ENCODE results near the gene CCHCR1.

Gene CCHCR1

GRCh38 chr6:31138982-31139381 lies 18.6 kb downstream of the CCHCR1 start, which contains the start of gene PSORS1C2:
PSORS1C2 (minus strand) TSS chr6:31139066; CDS start chr6:31139026, 40 bp downstream.
- no peak within 1 kb of the TSS for H3K27ac ChIP-seq (ENCODE audit: low read depth, low read length)
- peak within 1 kb of the TSS; percentile 92 for H2AFZ ChIP-seq (ENCODE audit: low read depth, low read length, severe bottlenecking)
- H4K20me1 ChIP-seq (ENCODE audit: low read depth, low read length) = no peaks in the 10 kb centered on the region
- H3K9me3 ChIP-seq (ENCODE audit: insufficient read depth, low read length) = no peaks in the 10 kb centered on the region
- H3K4me3 ChIP-seq (ENCODE audit: insufficient read depth, low read length, poor library complexity, severe bottlenecking) = no peak within 1 kb of the TSS
- peak within 1 kb of the TSS; percentile 50 for H3K4me2 ChIP-seq (ENCODE audit: low read depth, low read length, poor library complexity, severe bottlenecking)
- no peaks in the 10 kb centered on the region for H3F3A ChIP-seq (ENCODE audit: insufficient read depth)
- no peaks in the 10 kb centered on the region for H3K79me2 ChIP-seq (ENCODE audit: insufficient read depth, low read length)
- H3K9ac ChIP-seq (ENCODE audit: low read length) = peak within 1 kb of the TSS; percentile 36
- H3K9me2 ChIP-seq (replicated peaks; ENCODE audit: insufficient read depth, low read length) = no peaks in the 10 kb centered on the region
- TF ChIP-seq EZH2phosphoT487 (conservative IDR thresholded peaks at IDR 0.05; ENCODE audit: low read length) (no peak), CTCF (IDR thresholded peaks at IDR 0.05; ENCODE audit: insufficient read depth, low read length, poor library complexity, severe bottlenecking) (no peak)
- H3K36me3 ChIP-seq (ENCODE audit: low read length) = no peaks in the 10 kb centered on the region
- no peaks in the 10 kb centered on the region for H3K27me3 ChIP-seq (ENCODE audit: low read length)

DNA sequence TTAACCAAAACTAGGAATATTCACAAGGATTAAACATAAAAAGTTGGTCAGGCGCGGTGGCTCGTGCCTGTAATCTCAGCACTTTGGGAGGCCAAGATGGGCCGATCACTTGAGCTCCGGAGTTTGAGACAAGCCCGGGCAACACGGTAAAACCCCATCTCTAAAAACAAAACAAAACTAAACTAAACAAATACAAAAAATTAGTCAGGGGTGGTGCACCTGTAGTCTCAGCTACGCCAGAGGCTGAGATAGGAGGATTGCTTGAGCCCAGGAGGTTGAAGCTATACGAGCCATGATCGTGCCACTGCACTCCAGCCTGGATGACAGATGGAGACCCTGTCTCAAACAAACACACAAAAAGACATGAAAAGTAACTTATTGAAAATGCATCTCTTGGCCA lies 21.9 kb downstream of the CCHCR1 start:
- H2AFZ ChIP-seq (ENCODE audit: low read depth, low read length, severe bottlenecking) = no peak overlapping the region
- no peaks in the 10 kb centered on the region for H3K9me2 ChIP-seq (replicated peaks; ENCODE audit: insufficient read depth, low read length)
- no peaks in the 10 kb centered on the region for H3K79me2 ChIP-seq (ENCODE audit: insufficient read depth, low read length)
- H3K4me3 ChIP-seq (ENCODE audit: insufficient read depth, low read length, poor library complexity, severe bottlenecking) = no peak overlapping the region
- no peak for TF ChIP-seq CTCF (IDR thresholded peaks at IDR 0.05; ENCODE audit: insufficient read depth, low read length, poor library complexity, severe bottlenecking)
- TF ChIP-seq EZH2phosphoT487 (conservative IDR thresholded peaks at IDR 0.05; ENCODE audit: low read length) = no peak
- H3F3A ChIP-seq (ENCODE audit: insufficient read depth) = no peaks in the 10 kb centered on the region
- H3K4me2 ChIP-seq (ENCODE audit: low read depth, low read length, poor library complexity, severe bottlenecking) = no peak overlapping the region
- no peak overlapping the region for H3K27ac ChIP-seq (ENCODE audit: low read depth, low read length)
- H4K20me1 ChIP-seq (ENCODE audit: low read depth, low read length) = no peaks in the 10 kb centered on the region
- no peaks in the 10 kb centered on the region for H3K36me3 ChIP-seq (ENCODE audit: low read length)
- H3K9me3 ChIP-seq (ENCODE audit: insufficient read depth, low read length) = no peaks in the 10 kb centered on the region
- no peak overlapping the region for H3K9ac ChIP-seq (ENCODE audit: low read length)
- H3K27me3 ChIP-seq (ENCODE audit: low read length) = no peaks in the 10 kb centered on the region

- Histone ChIP-seq H3K4me3 (ENCODE audit: insufficient read depth, low read length, poor library complexity, severe bottlenecking) (no peak overlapping the region), H3K9ac (ENCODE audit: low read length) (no peak overlapping the region), H3K9me3 (ENCODE audit: insufficient read depth, low read length) (no peaks in the 10 kb centered on the region), H2AFZ (ENCODE audit: low read depth, low read length, severe bottlenecking) (no peak overlapping the region), H3K27ac (ENCODE audit: low read depth, low read length) (no peak overlapping the region), H3K27me3 (ENCODE audit: low read length) (no peaks in the 10 kb centered on the region), H4K20me1 (ENCODE audit: low read depth, low read length) (no peaks in the 10 kb centered on the region), H3K79me2 (ENCODE audit: insufficient read depth, low read length) (no peaks in the 10 kb centered on the region), H3K36me3 (ENCODE audit: low read length) (no peaks in the 10 kb centered on the region), H3F3A (ENCODE audit: insufficient read depth) (no peaks in the 10 kb centered on the region), H3K9me2 (replicated peaks; ENCODE audit: insufficient read depth, low read length) (no peaks in the 10 kb centered on the region), H3K4me2 (ENCODE audit: low read depth, low read length, poor library complexity, severe bottlenecking) (no peak overlapping the region)
- no peak for TF ChIP-seq EZH2phosphoT487 (conservative IDR thresholded peaks at IDR 0.05; ENCODE audit: low read length)
- no peak for TF ChIP-seq CTCF (IDR thresholded peaks at IDR 0.05; ENCODE audit: insufficient read depth, low read length, poor library complexity, severe bottlenecking)
Measured at GRCh38 chr6:31132806-31133205, 24.8 kb downstream of the CCHCR1 start.
